Adrenal gland (tissue), 12 donors: Measurements from ENCODE around the gene TMEM45A. TPM values are rescaled to one million over a fixed set of nuclear protein-coding genes. Genes with fewer than 3 reads are reported as not detected.

Experiments used
- DNase-seq, 7 donors: peaks; one replicate each; pipeline ENCODE4 v3.0.0-alpha.2; 2019 to 2020
- H3K27ac ChIP-seq, 5 donors: fragments of 200-600 bp; sonication (generic) in 4 of 5; 1 replicate in 3 of 5; 2 replicates in 2 of 5; pipeline versions ENCODE4 v1.5.1 to v1.8.0; 2016 to 2020; ENCODE audit warnings: mild to moderate bottlenecking in 1 of 5
- H3K27me3 ChIP-seq: fragments of 200-600 bp; 2 replicates; pipeline ENCODE4 v1.8.0; 2021
- H3K36me3 ChIP-seq, 2 donors: fragments of 200-600 bp; replicated peaks in 1 of 2; 1 replicate in 1 of 2; 2 replicates in 1 of 2; pipeline versions ENCODE4 v1.5.1 to v1.8.0; 2018 to 2022
- H3K4me1 ChIP-seq, 2 donors: fragments of 200-600 bp; replicated peaks in 1 of 2; 1 replicate in 1 of 2; 2 replicates in 1 of 2; pipeline versions ENCODE4 v1.5.1 to v1.8.0; 2018 to 2021
- H3K4me3 ChIP-seq, 4 donors: fragments of 200-600 bp; sonication (generic) in 3 of 4; one replicate each; pipeline ENCODE4 v1.5.1; 2016 to 2018
- H3K9me3 ChIP-seq, 3 donors: fragments of 200-600 bp; sonication (generic) in 1 of 3; replicated peaks in 1 of 3; 1 replicate in 2 of 3; 2 replicates in 1 of 3; pipeline versions ENCODE4 v1.5.1 to v1.8.0; 2016 to 2021
- POLR2A ChIP-seq, 2 donors: fragments of 450-650 bp; IDR thresholded peaks; one replicate each; pipeline ENCODE4 v1.6.1; 2017; ENCODE audit warnings: antibody characterized with exemption in 2 of 2, mild to moderate bottlenecking in 2 of 2, moderate library complexity in 1 of 2
- WGBS, 4 donors: extraction: QIAGEN DNeasy Blood & Tissue Kit in 2 of 4; methylation state at CpG; one replicate each; pipeline versions ENCODE4 v1.1.5 to v1.1.7; 2013 to 2017; 5-methylcytosine and 5-hydroxymethylcytosine counted together
- intact Hi-C, 2 donors: fragments of 100-400 bp; cut with DNase I; formaldehyde crosslinking; loops; one replicate each; pipeline versions ENCODE4 v1.14.1 to v1.15.0; 2022 to 2023
- polyA plus RNA-seq, 3 donors: library from polyadenylated mRNA; stranded (reverse); fragments of 200-250 nt in 2 of 3; fragments of 350-450 nt in 1 of 3; fragmentation: Illumina TruSeq in 1 of 3; extraction: RNeasy Lipid Tissue Mini Kit (QIAGEN cat#74804) in 1 of 3; gene quantifications; one replicate each; pipeline ENCODE4 v1.2.3, GENCODE V29; 2013 to 2014
- total RNA-seq, 9 donors: library from RNA; depleted of rRNA in 4 of 9; stranded (reverse); fragments of >200 nt in 4 of 9; fragments of 120-200 nt in 1 of 9; fragmentation: NEBNext Ultra II Directional in 1 of 9; extraction: Animal tissue kit (Norgen Biotek cat#: 25700) in 1 of 9; gene quantifications; one replicate each; pipeline versions ENCODE4 v1.1.0 to v1.2.4, GENCODE V29; 2013 to 2023
- TF ChIP-seq, protein P1 (sequence below), 6 experiments: fragments of 450-650 bp in 4 of 6; fragments of 200-600 bp in 2 of 6; sonication (generic) in 1 of 6; IDR thresholded peaks; 1 replicate in 5 of 6; 2 replicates in 1 of 6; pipeline versions ENCODE4 v1.5.1 to v1.8.0; 2016 to 2021; ENCODE audit warnings: antibody characterized with exemption in 6 of 6, mild to moderate bottlenecking in 2 of 6, moderate library complexity in 1 of 6
- donor health status: healthy with polysubstance abuse.
- donor health status: Bipolar disorder and iron deficiency.
- donor health status: DM: yes; HTN: yes; CAD: no.
- donor health status: DM: no; HTN: no; CAD: no.
- donor health status: DM: no; HTN: no; CAD: no.
- donor health status: DM: yes; HTN: yes; CAD: no.

The TMEM45A gene
- total and polyA plus RNA-seq, 12 donors: 9.8 to 38.7 (median 27.5) TPM

DNA sequence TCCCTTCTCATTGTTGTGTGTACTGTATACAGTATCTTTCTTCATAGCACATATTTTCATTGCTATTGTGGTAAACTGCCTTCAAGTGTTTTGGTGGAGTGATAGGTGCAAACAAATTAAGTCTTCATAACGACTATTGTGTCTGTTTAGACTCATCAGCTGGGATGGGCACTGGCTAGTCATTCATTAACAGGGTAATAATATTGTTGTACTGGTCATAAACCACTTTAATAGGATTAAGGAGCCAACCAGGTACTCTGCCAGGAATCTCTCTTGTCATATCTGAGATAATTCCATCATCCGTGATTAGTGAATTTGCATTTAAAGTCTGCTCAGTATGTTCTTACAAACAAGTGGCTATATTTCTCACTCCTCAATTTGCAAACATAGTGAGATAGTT is 10.2 kb upstream of the TMEM45A start:
- no peak for DNase-seq

DNA sequence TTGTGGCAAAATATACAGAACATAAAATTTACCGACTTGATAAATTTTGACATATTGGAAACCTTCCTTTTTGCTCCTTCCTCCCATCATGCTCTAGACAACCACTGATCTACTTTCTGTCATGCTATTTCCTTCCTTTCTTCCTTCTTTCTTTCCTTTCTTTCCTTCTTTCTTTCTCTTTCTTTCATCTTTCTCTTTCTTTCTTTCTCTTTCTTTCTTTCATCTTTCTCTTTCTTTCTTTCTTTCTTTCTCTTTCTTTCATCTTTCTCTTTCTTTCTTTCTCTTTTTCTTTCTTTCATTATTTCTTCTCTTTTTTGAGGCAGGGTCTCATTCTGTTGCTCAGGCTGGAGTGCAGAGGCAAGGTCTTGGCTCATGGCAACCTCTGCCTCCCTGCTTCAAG is 8.9 kb upstream of the TMEM45A start:
- H3K27me3 ChIP-seq: no peaks in the 10 kb centered on the region
- intact Hi-C loops: no loop called here
- no peaks in the 10 kb centered on the region for H3K4me1 ChIP-seq
- no peaks in the 10 kb centered on the region for H3K9me3 ChIP-seq
- H3K4me3 ChIP-seq: no peak overlapping the region
- WGBS, 4 donors: 83 to 91% (median 84%) methylated on average over 1 of the region's 1 CpG
- no peak overlapping the region for H3K27ac ChIP-seq
- no peaks in the 10 kb centered on the region for H3K36me3 ChIP-seq
- DNase-seq: no peak
- no peak for TF ChIP-seq POLR2A (IDR thresholded peaks at IDR 0.05)
- TF ChIP-seq, protein P1, sequence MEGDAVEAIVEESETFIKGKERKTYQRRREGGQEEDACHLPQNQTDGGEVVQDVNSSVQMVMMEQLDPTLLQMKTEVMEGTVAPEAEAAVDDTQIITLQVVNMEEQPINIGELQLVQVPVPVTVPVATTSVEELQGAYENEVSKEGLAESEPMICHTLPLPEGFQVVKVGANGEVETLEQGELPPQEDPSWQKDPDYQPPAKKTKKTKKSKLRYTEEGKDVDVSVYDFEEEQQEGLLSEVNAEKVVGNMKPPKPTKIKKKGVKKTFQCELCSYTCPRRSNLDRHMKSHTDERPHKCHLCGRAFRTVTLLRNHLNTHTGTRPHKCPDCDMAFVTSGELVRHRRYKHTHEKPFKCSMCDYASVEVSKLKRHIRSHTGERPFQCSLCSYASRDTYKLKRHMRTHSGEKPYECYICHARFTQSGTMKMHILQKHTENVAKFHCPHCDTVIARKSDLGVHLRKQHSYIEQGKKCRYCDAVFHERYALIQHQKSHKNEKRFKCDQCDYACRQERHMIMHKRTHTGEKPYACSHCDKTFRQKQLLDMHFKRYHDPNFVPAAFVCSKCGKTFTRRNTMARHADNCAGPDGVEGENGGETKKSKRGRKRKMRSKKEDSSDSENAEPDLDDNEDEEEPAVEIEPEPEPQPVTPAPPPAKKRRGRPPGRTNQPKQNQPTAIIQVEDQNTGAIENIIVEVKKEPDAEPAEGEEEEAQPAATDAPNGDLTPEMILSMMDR (IDR thresholded peaks at IDR 0.05): no peak

More for the DNA sequence above, 10.2 kb upstream of the TMEM45A start:
- Histone ChIP-seq H3K27me3 (no peaks in the 10 kb centered on the region), H3K4me3 (no peak overlapping the region), H3K27ac (no peak overlapping the region), H3K36me3 (no peaks in the 10 kb centered on the region), H3K4me1 (no peaks in the 10 kb centered on the region), H3K9me3 (no peaks in the 10 kb centered on the region)
- TF ChIP-seq, protein P1 (IDR thresholded peaks at IDR 0.05): no peak
- TF ChIP-seq POLR2A (IDR thresholded peaks at IDR 0.05): no peak
- intact Hi-C loops: no loop called here
- WGBS, 4 donors: 50 to 69% (median 54%) methylated on average over 2 of the region's 2 CpGs

DNA sequence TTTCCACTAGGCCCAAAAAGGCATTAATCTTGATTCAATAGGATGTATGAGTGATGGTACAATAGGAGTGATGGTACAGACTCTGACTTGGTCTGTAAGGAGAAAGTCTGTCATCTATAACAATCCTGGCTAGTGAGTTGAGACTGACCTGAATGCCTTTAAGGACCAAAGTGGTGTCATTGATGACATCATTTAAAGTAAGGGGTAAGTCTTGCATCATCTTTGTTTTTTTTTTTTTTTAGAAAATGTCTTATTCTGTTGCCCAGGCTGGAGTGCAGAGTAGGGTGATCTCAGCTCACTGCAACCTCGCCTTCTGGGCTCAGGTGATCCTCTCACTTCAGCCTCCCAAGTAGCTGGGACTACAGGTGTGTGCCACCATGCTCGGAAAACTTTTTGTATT is 5.6 kb upstream of the TMEM45A start:
- Histone ChIP-seq H3K9me3 (no peaks in the 10 kb centered on the region), H3K36me3 (no peaks in the 10 kb centered on the region), H3K27me3 (no peaks in the 10 kb centered on the region), H3K27ac (no peak overlapping the region), H3K4me1 (no peaks in the 10 kb centered on the region), H3K4me3 (no peak overlapping the region)
- intact Hi-C loops: no loop called here
- TF ChIP-seq, protein P1 (IDR thresholded peaks at IDR 0.05): no peak
- no peak for TF ChIP-seq POLR2A (IDR thresholded peaks at IDR 0.05)
- WGBS, 4 donors: 81 to 98% (median 94%) methylated on average over 2 of the region's 2 CpGs
- DNase-seq: no peak

DNA sequence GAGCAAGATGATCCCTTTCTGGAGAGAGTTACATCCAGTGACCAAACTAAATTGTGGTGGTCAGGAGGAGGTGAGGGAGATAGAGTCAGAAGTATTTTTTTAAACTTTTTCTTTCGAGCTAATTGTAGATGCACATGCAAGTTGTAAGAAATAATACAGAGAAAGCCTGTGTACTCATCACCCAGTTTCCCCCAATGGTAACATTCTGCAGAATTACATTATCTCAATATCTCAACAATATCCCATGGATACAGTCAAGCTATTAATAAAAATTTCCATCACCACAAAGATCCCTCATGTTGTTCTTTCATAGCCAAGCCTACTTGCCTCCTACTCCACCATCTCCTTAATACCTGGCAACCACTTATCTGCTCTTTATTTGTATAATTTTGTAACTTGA is 3.3 kb upstream of the TMEM45A start:
- Histone ChIP-seq H3K9me3 (no peaks in the 10 kb centered on the region), H3K4me1 (peaks cover 0 to 10% of the 10 kb centered on the region in 2 donors), H3K27me3 (no peaks in the 10 kb centered on the region), H3K4me3 (no peak overlapping the region), H3K27ac (no peak overlapping the region), H3K36me3 (no peaks in the 10 kb centered on the region)
- 61 to 91% (median 82%) methylated on average over 1 of the region's 1 CpG for WGBS, 4 donors
- no peak for DNase-seq
- TF ChIP-seq POLR2A (IDR thresholded peaks at IDR 0.05): no peak
- TF ChIP-seq, protein P1 (IDR thresholded peaks at IDR 0.05): no peak
- intact Hi-C loops: no loop called here
